Epithelial cell of proximal tubule (primary cell): ENCODE measurements around the gene ZNF554. TPM values are rescaled to one million over a fixed set of nuclear protein-coding genes. Genes with fewer than 3 reads are reported as not detected.

Source experiments
- DNase-seq: peaks from one replicate; pipeline ENCODE4 v3.0.0-alpha.2; 2011; ENCODE audit warnings: low read depth
- H3K4me3 ChIP-seq: 2 replicates; pipeline ENCODE4 v1.5.1; 2011; ENCODE audit warnings: low read depth, mild to moderate bottlenecking, low read length
- CTCF ChIP-seq: conservative IDR thresholded peaks from 2 replicates; pipeline ENCODE4 v1.5.1; 2012; ENCODE audit warnings: low read depth, mild to moderate bottlenecking, low read length
- total RNA-seq: library from RNA; depleted of rRNA; stranded (reverse); fragments of >200 nt; gene quantifications from 2 replicates; pipeline ENCODE4 v1.2.3, GENCODE V29; 2015

Gene ZNF554
- total RNA-seq, result 1.9 and 2.5 TPM in 2 replicates

GRCh38 chr19:2819540-2820111 lies at the start of gene ZNF554:
ZNF554 (plus strand) TSS chr19:2819868; CDS start chr19:2820072, 204 bp downstream.
- peak within 1 kb of the TSS; percentile 87 for H3K4me3 ChIP-seq
- peak; percentile 48 for DNase-seq
- peak; percentile 84 for TF ChIP-seq CTCF

GRCh38 chr19:2770055-2771013 lies 49.3 kb upstream of the ZNF554 start:
- no peak for DNase-seq
- no peak overlapping the region for H3K4me3 ChIP-seq
- no peak for TF ChIP-seq CTCF

GRCh38 chr19:2771786-2772674 lies 47.6 kb upstream of the ZNF554 start:
- TF ChIP-seq CTCF, result no peak
- H3K4me3 ChIP-seq, result no peak overlapping the region
- DNase-seq, result no peak

- H3K4me3 ChIP-seq, result no peak overlapping the region
- no peak for TF ChIP-seq CTCF
- no peak for DNase-seq
Observed at GRCh38 chr19:2774083-2774679, 45.5 kb upstream of the ZNF554 start.

GRCh38 chr19:2774953-2775555 lies 44.6 kb upstream of the ZNF554 start:
- DNase-seq, result no peak
- H3K4me3 ChIP-seq, result peak overlapping the region; percentile 37
- TF ChIP-seq CTCF, result no peak
